ENCODE measurements around the gene RGS7.
"Not testable (repeated sequence)": the region's sequence is repeated elsewhere in the genome, so short reads cannot be mapped to it uniquely, and the experiment has no call there.

Gene RGS7

DNA sequence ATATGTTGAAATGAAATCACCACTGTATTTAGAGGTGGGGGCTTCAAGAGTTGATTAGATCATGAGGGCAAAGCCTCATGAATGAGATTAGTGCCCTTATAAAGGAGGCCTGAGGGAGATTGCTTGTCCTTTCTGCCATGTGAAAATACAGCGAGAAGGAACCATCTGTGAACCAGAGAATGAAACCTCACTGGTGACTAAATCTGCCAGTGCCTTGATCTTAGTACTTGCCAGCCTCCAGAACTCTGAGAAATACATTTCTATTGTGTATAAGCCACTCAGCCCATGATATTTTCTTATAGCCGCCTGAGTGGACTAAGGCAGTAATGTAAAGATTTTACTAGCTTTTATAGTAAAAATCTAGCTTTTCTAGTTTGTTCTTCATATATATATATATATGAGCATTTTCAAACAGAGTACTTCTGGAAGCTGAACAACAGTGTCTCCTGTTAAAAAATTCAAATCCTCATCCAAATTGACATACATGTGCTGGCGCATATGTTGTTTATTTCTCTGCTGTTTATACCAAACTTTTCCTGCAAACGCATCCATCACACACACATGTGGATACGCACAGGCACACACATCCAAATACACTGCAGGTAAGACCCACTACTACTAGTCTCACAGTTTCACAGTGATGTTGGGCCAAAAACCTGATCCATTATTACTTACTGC, 213.1 kb downstream of the RGS7 start:
- Histone ChIP-seq H3K36me3 (ENCODE audit: control insufficient read depth in 2 of 2, insufficient read depth in 2 of 2, low read length in 2 of 2) (no peaks in the 10 kb centered on the region), H3K9me3 (ENCODE audit: control insufficient read depth in 2 of 2, low read length in 2 of 2) (no peaks in the 10 kb centered on the region), H3K27me3 (ENCODE audit: control insufficient read depth in 1 of 2, insufficient read depth in 2 of 2, low read length in 2 of 2) (no peaks in the 10 kb centered on the region), H3K4me3 (ENCODE audit: low read length in 2 of 2) (no peak overlapping the region), H3K4me1 (ENCODE audit: control insufficient read depth, insufficient read depth, low read length) (no peaks in the 10 kb centered on the region), H3K9ac (ENCODE audit: low read length in 2 of 2) (no peak overlapping the region), H3K27ac (ENCODE audit: low read length) (no peak overlapping the region)

DNA sequence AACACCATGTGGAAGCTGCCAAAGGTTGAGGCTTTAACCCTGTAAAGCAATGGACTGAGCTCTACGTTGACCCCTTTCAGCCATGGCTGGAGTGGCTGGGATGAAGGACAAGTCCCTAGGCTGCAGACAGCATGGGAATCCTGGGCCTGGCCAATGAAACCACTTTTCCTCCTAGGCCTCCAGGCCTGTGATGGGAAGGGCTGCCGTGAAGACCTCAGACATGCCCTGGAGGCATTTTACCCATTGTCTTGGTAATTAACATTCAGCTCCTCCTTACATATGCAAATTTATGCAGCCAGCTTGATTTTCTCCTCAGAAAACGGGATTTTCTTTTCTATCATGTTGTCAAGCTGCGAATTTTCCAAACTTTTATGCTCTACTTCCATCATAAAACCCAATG, 214.5 kb downstream of the RGS7 start:
- H3K36me3 ChIP-seq (ENCODE audit: control insufficient read depth in 2 of 2, insufficient read depth in 2 of 2, low read length in 2 of 2) = no peaks in the 10 kb centered on the region
- no peak overlapping the region for H3K4me3 ChIP-seq (ENCODE audit: low read length in 2 of 2)
- H3K9me3 ChIP-seq (ENCODE audit: control insufficient read depth in 2 of 2, low read length in 2 of 2) = no peaks in the 10 kb centered on the region
- H3K27me3 ChIP-seq (ENCODE audit: control insufficient read depth in 1 of 2, insufficient read depth in 2 of 2, low read length in 2 of 2) = no peaks in the 10 kb centered on the region
- no peaks in the 10 kb centered on the region for H3K4me1 ChIP-seq (ENCODE audit: control insufficient read depth, insufficient read depth, low read length)
- no peak overlapping the region for H3K9ac ChIP-seq (ENCODE audit: low read length in 2 of 2)
- no peak overlapping the region for H3K27ac ChIP-seq (ENCODE audit: low read length)

DNA sequence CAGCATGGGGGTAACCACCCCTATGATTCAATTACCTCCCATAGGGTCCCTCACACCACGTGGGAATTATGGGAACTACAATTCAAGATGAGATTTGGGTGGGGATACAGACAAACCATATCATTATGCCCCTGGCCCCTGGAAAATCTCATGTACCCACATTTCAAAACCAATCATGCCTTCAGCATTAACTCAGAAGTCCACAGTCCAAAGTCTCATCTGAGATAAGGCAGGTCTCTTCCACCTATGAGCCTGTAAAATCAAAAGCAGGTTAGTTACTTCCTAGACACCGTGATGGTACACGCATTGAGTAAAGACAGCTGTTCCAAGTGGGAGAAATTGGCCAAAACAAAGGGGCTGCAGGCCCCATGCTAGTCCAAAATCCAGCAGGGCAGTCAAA, 215.4 kb downstream of the RGS7 start:
- not testable (repeated sequence) for H3K9ac ChIP-seq (ENCODE audit: low read length in 2 of 2); H3K9me3 ChIP-seq (ENCODE audit: control insufficient read depth in 2 of 2, low read length in 2 of 2); H3K27me3 ChIP-seq (ENCODE audit: control insufficient read depth in 1 of 2, insufficient read depth in 2 of 2, low read length in 2 of 2); H3K36me3 ChIP-seq (ENCODE audit: control insufficient read depth in 2 of 2, insufficient read depth in 2 of 2, low read length in 2 of 2); H3K4me3 ChIP-seq (ENCODE audit: low read length in 2 of 2); H3K27ac ChIP-seq (ENCODE audit: low read length); H3K4me1 ChIP-seq (ENCODE audit: control insufficient read depth, insufficient read depth, low read length)

DNA sequence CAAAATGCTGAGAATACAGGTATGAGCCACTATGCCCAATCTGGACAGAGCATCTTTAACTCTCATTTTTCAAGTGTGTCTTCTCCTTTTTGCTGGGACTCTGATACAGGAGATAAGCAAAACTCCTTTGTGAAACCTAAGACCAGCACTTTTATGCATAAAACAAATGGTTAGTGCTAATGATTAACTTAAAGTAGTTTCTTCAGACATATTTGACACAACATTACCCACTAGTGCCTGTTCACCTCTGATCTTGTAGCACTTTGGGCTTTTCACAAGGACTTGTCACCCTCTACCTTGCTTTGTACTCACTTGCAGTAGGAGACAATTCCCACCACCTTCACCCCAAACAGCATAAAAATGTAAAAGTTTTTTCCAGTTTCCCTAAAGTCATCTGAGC, 216.3 kb downstream of the RGS7 start:
- H3K27ac ChIP-seq (ENCODE audit: low read length) = no peak overlapping the region
- H3K9ac ChIP-seq (ENCODE audit: low read length in 2 of 2) = no peak overlapping the region
- no peaks in the 10 kb centered on the region for H3K27me3 ChIP-seq (ENCODE audit: control insufficient read depth in 1 of 2, insufficient read depth in 2 of 2, low read length in 2 of 2)
- no peak overlapping the region for H3K4me3 ChIP-seq (ENCODE audit: low read length in 2 of 2)
- H3K9me3 ChIP-seq (ENCODE audit: control insufficient read depth in 2 of 2, low read length in 2 of 2) = no peaks in the 10 kb centered on the region
- H3K36me3 ChIP-seq (ENCODE audit: control insufficient read depth in 2 of 2, insufficient read depth in 2 of 2, low read length in 2 of 2) = no peaks in the 10 kb centered on the region
- H3K4me1 ChIP-seq (ENCODE audit: control insufficient read depth, insufficient read depth, low read length) = no peaks in the 10 kb centered on the region

DNA sequence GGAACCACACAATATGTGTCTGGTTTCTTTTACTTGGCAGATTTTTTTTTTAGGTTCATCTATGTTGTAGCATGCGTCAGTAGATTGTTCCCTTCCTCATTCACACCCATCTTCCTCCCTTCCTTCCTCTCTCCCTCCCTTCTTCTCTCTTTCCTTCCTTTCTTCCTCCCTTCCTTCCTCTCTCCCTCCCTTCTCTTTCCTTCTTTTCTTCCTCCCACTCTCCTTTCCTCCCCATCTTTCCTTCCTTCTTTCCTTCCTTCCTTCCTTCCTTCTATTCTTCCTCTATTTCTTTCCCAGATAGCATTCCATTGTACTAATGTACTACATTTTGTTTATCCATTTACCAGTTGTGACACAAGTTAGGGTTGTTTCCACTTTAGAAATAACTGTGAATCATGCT, 218.0 kb downstream of the RGS7 start:
- Histone ChIP-seq H3K4me3 (ENCODE audit: low read length in 2 of 2) (no peak overlapping the region), H3K4me1 (ENCODE audit: control insufficient read depth, insufficient read depth, low read length) (no peaks in the 10 kb centered on the region), H3K27ac (ENCODE audit: low read length) (no peak overlapping the region), H3K36me3 (ENCODE audit: control insufficient read depth in 2 of 2, insufficient read depth in 2 of 2, low read length in 2 of 2) (no peaks in the 10 kb centered on the region), H3K9me3 (ENCODE audit: control insufficient read depth in 2 of 2, low read length in 2 of 2) (no peaks in the 10 kb centered on the region), H3K9ac (ENCODE audit: low read length in 2 of 2) (no peak overlapping the region), H3K27me3 (ENCODE audit: control insufficient read depth in 1 of 2, insufficient read depth in 2 of 2, low read length in 2 of 2) (no peaks in the 10 kb centered on the region)

DNA sequence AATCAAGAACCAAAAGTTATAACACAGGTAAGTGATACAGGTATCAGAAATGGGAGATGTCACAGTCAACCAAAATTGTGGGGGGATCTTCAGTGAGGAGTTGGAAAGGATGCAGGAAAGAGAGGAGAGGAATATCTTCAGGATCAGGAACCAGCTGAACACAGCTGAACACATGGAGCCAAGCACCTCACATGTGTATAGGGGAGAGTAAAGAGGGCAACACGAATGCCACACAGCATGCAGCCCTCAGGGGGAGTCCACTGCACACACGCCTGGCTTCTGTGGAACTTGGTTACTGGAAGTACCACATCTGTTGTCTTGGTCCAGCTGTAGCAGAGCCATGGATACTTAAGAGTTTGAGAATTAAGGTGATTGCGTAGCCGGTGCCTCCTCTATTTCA, 218.8 kb downstream of the RGS7 start:
- no peaks in the 10 kb centered on the region for H3K4me1 ChIP-seq (ENCODE audit: control insufficient read depth, insufficient read depth, low read length)
- H3K27ac ChIP-seq (ENCODE audit: low read length) = no peak overlapping the region
- H3K9ac ChIP-seq (ENCODE audit: low read length in 2 of 2) = no peak overlapping the region
- H3K36me3 ChIP-seq (ENCODE audit: control insufficient read depth in 2 of 2, insufficient read depth in 2 of 2, low read length in 2 of 2) = no peaks in the 10 kb centered on the region
- no peak overlapping the region for H3K4me3 ChIP-seq (ENCODE audit: low read length in 2 of 2)
- H3K27me3 ChIP-seq (ENCODE audit: control insufficient read depth in 1 of 2, insufficient read depth in 2 of 2, low read length in 2 of 2) = no peaks in the 10 kb centered on the region
- H3K9me3 ChIP-seq (ENCODE audit: control insufficient read depth in 2 of 2, low read length in 2 of 2) = no peaks in the 10 kb centered on the region

DNA sequence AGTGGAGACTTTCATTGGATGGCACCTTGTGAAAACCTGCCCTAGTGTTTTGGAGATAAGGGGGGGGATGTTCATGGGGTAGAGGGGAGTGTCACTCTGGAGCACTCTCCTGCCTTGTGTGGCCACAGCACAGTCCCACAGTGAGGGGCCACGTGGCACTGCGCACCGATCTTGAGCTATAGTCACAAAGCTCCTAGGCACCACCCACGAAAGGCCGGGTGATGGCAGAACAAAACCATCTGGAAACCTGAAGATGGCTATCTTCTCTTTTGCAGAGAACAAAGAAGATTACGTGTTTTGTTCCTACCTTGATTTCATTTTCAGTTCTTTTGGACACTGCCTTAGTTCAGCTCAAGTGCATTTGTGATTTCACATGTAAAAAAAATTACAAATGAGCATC, 220.6 kb downstream of the RGS7 start:
- Histone ChIP-seq H3K36me3 (ENCODE audit: control insufficient read depth in 2 of 2, insufficient read depth in 2 of 2, low read length in 2 of 2) (no peaks in the 10 kb centered on the region), H3K9me3 (ENCODE audit: control insufficient read depth in 2 of 2, low read length in 2 of 2) (no peaks in the 10 kb centered on the region), H3K27ac (ENCODE audit: low read length) (no peak overlapping the region), H3K4me1 (ENCODE audit: control insufficient read depth, insufficient read depth, low read length) (no peaks in the 10 kb centered on the region), H3K4me3 (ENCODE audit: low read length in 2 of 2) (no peak overlapping the region), H3K27me3 (ENCODE audit: control insufficient read depth in 1 of 2, insufficient read depth in 2 of 2, low read length in 2 of 2) (no peaks in the 10 kb centered on the region), H3K9ac (ENCODE audit: low read length in 2 of 2) (no peak overlapping the region)

DNA sequence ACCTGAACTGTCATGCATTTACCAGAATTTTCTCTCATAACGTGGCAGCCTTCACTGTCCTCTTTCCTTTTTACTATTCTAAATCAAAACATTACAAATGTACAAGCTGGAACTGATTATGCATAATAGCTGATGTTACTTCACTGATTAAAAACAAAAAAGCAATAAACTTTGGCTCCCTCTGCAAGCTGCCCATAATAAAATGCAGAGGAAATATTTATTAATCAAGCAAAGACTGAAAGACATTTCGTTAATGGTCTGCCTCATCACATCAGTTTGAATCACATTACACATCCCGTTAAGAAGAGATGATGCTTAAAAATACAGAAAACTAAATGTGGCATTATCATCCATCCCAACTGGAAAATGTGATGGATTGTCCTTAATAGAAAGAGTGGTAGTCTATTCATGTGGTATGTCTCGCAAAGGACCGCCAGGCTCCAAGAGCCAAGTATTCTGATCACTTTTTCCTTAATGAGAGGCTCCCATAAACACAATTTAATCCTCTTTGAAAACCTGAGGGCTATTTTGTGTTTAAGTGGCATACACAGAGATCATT, 225.3 kb downstream of the RGS7 start:
- H3K27ac ChIP-seq (ENCODE audit: low read length) = no peak overlapping the region
- H3K9ac ChIP-seq (ENCODE audit: low read length in 2 of 2) = no peak overlapping the region
- no peaks in the 10 kb centered on the region for H3K9me3 ChIP-seq (ENCODE audit: control insufficient read depth in 2 of 2, low read length in 2 of 2)
- H3K4me3 ChIP-seq (ENCODE audit: low read length in 2 of 2) = no peak overlapping the region
- H3K4me1 ChIP-seq (ENCODE audit: control insufficient read depth, insufficient read depth, low read length) = no peaks in the 10 kb centered on the region
- H3K36me3 ChIP-seq (ENCODE audit: control insufficient read depth in 2 of 2, insufficient read depth in 2 of 2, low read length in 2 of 2) = no peaks in the 10 kb centered on the region
- H3K27me3 ChIP-seq (ENCODE audit: control insufficient read depth in 1 of 2, insufficient read depth in 2 of 2, low read length in 2 of 2) = no peaks in the 10 kb centered on the region

DNA sequence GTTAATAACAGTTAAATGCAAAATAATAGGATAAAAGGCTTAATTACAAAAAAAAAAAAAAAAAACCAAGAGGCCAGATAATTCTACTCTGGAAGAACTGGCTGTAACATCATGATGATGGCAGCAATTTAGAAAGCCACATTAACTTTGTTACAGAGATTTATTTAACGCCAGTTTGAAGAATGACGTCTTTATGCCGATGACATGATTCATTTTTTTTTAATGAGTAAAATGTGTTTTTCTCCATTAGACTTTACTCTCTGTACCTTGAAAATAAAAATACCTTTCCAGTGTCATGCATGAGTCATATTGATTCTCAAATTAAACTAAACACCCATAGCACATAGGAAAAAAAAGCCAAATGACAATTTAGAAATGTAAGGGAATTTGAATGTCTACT, 226.1 kb downstream of the RGS7 start:
- Histone ChIP-seq H3K27ac (ENCODE audit: low read length) (no peak overlapping the region), H3K4me1 (ENCODE audit: control insufficient read depth, insufficient read depth, low read length) (no peaks in the 10 kb centered on the region), H3K9me3 (ENCODE audit: control insufficient read depth in 2 of 2, low read length in 2 of 2) (no peaks in the 10 kb centered on the region), H3K9ac (ENCODE audit: low read length in 2 of 2) (no peak overlapping the region), H3K27me3 (ENCODE audit: control insufficient read depth in 1 of 2, insufficient read depth in 2 of 2, low read length in 2 of 2) (no peaks in the 10 kb centered on the region), H3K36me3 (ENCODE audit: control insufficient read depth in 2 of 2, insufficient read depth in 2 of 2, low read length in 2 of 2) (no peaks in the 10 kb centered on the region), H3K4me3 (ENCODE audit: low read length in 2 of 2) (no peak overlapping the region)

DNA sequence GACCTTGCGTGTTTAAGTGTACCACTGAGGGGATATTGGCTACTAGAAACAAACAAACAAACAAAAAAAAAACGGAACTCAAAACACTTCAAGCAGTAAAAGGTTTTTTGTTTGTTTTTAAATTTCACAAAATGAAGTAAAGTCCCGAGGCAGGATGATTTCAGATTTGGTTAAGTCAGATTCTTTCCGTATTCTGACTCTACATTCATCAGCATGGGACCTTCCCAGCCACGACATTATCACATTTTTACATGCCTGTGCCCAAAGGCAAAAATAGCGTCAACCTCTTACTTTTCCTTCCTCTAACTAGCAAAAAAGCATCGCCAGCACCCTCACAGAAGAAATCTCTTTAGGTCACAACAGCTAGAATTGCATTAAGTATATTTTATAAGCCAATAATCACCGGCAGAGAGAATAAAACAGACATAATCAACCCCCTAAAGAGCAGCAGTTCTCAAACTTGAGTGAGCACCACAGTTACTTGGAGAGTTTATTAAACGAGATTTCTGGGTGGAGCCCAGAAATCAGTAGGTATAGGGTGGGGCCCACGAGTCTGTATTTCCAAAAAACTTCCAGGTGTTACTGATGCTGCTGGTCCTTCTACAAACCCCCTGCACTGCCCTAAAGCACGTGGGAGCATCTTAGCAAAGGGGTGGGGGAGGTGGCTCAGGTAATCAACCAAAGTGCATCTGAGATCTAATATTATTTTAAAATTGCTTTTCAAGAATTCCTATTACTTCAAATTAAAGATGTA, 227.6 kb downstream of the RGS7 start:
- Histone ChIP-seq H3K4me3 (ENCODE audit: low read length in 2 of 2) (no peak overlapping the region), H3K27ac (ENCODE audit: low read length) (no peak overlapping the region), H3K9me3 (ENCODE audit: control insufficient read depth in 2 of 2, low read length in 2 of 2) (no peaks in the 10 kb centered on the region), H3K36me3 (ENCODE audit: control insufficient read depth in 2 of 2, insufficient read depth in 2 of 2, low read length in 2 of 2) (no peaks in the 10 kb centered on the region), H3K9ac (ENCODE audit: low read length in 2 of 2) (no peak overlapping the region), H3K4me1 (ENCODE audit: control insufficient read depth, insufficient read depth, low read length) (no peaks in the 10 kb centered on the region), H3K27me3 (ENCODE audit: control insufficient read depth in 1 of 2, insufficient read depth in 2 of 2, low read length in 2 of 2) (no peaks in the 10 kb centered on the region)

DNA sequence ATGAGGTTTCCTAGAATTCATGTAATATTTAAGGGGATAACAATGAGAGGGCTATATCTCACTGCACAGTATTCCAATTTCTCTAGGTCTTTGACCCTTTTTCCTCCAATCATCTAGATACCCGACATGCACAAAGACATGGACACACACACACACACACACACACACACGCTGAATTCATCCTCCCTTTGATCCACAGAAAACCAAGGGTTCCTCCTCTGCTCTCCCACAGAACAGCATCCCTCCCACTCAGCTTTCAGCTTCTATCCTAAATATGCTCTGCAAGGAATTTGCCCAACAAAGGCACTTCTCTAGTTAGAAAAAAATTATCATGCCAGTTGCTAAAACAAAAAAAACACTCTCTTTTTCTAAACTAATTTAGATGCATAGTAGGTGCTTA, 231.7 kb downstream of the RGS7 start:
- H3K27ac ChIP-seq (ENCODE audit: low read length) = no peak overlapping the region

More for the DNA sequence above, 231.7 kb downstream of the RGS7 start:
- H3K36me3 ChIP-seq (ENCODE audit: control insufficient read depth in 2 of 2, insufficient read depth in 2 of 2, low read length in 2 of 2) = no peaks in the 10 kb centered on the region
- no peaks in the 10 kb centered on the region for H3K27me3 ChIP-seq (ENCODE audit: control insufficient read depth in 1 of 2, insufficient read depth in 2 of 2, low read length in 2 of 2)
- no peaks in the 10 kb centered on the region for H3K9me3 ChIP-seq (ENCODE audit: control insufficient read depth in 2 of 2, low read length in 2 of 2)
- H3K4me3 ChIP-seq (ENCODE audit: low read length in 2 of 2) = no peak overlapping the region
- H3K4me1 ChIP-seq (ENCODE audit: control insufficient read depth, insufficient read depth, low read length) = no peaks in the 10 kb centered on the region
- H3K9ac ChIP-seq (ENCODE audit: low read length in 2 of 2) = no peak overlapping the region

Measured in stomach smooth muscle (tissue), 2 donors.